Esophagus squamous epithelium (tissue), 5 donors: Measurements from ENCODE around the gene KCNK7. TPM values are rescaled to one million over a fixed set of nuclear protein-coding genes. Genes with fewer than 3 reads are reported as not detected.

Experiments used
- DNase-seq: peaks from one replicate; lab custom pipeline; 2025; lab: John Stamatoyannopoulos, UW
- H3K27ac ChIP-seq, 4 donors: fragments of 200-600 bp; sonication (generic); one replicate each; pipeline ENCODE4 v1.5.1; 2016 to 2019; ENCODE audit warnings: mild to moderate bottlenecking in 1 of 4
- H3K27me3 ChIP-seq, 4 donors: fragments of 200-600 bp; sonication (generic); 1 replicate in 3 of 4; 2 replicates in 1 of 4; pipeline versions ENCODE4 v1.5.1 to v1.6.0; 2017 to 2021; ENCODE audit warnings: antibody characterized with exemption in 1 of 4
- H3K36me3 ChIP-seq, 3 donors: fragments of 200-600 bp; sonication (generic); one replicate each; pipeline ENCODE4 v1.5.1; 2016 to 2019
- H3K4me1 ChIP-seq, 3 donors: fragments of 200-600 bp; sonication (generic); one replicate each; pipeline ENCODE4 v1.5.1; 2017 to 2019
- H3K4me3 ChIP-seq, 4 donors: fragments of 200-600 bp; sonication (generic); 1 replicate in 3 of 4; 2 replicates in 1 of 4; pipeline ENCODE4 v1.5.1; 2016 to 2019; ENCODE audit warnings: mild to moderate bottlenecking in 2 of 4, moderate library complexity in 1 of 4
- H3K9me3 ChIP-seq, 3 donors: fragments of 200-600 bp; sonication (generic); one replicate each; pipeline ENCODE4 v1.5.1; 2016 to 2019
- POLR2A ChIP-seq, 4 donors: fragments of 450-650 bp; IDR thresholded peaks; one replicate each; pipeline ENCODE4 v1.6.1; 2017; ENCODE audit warnings: antibody characterized with exemption in 4 of 4, mild to moderate bottlenecking in 4 of 4, moderate library complexity in 3 of 4
- WGBS, 2 donors: methylation state at CpG; one replicate each; pipeline ENCODE4 v1.1.5; 2018; 5-methylcytosine and 5-hydroxymethylcytosine counted together
- intact Hi-C: fragments of 100-400 bp; cut with DNase I; formaldehyde crosslinking; loops from one replicate; pipeline ENCODE4 v1.15.0; 2022
- total RNA-seq, 4 donors: library from RNA; depleted of rRNA; stranded (reverse); fragments of >200 nt; gene quantifications; one replicate each; pipeline ENCODE4 v1.1.0, GENCODE V29; 2016
- TF ChIP-seq, protein P1 (sequence below), 6 experiments: fragments of 450-650 bp in 4 of 6; fragments of 200-600 bp in 2 of 6; sonication (generic) in 2 of 6; IDR thresholded peaks; one replicate each; pipeline ENCODE4 v1.5.1; 2016 to 2019; ENCODE audit warnings: antibody characterized with exemption in 6 of 6, mild to moderate bottlenecking in 4 of 6, moderate library complexity in 4 of 6
- donor health status: DM: yes; HTN: yes; CAD: no.

Gene KCNK7
- total RNA-seq, 4 donors from 2014 or later = 5.5 to 22.5 (median 15.2) TPM

DNA sequence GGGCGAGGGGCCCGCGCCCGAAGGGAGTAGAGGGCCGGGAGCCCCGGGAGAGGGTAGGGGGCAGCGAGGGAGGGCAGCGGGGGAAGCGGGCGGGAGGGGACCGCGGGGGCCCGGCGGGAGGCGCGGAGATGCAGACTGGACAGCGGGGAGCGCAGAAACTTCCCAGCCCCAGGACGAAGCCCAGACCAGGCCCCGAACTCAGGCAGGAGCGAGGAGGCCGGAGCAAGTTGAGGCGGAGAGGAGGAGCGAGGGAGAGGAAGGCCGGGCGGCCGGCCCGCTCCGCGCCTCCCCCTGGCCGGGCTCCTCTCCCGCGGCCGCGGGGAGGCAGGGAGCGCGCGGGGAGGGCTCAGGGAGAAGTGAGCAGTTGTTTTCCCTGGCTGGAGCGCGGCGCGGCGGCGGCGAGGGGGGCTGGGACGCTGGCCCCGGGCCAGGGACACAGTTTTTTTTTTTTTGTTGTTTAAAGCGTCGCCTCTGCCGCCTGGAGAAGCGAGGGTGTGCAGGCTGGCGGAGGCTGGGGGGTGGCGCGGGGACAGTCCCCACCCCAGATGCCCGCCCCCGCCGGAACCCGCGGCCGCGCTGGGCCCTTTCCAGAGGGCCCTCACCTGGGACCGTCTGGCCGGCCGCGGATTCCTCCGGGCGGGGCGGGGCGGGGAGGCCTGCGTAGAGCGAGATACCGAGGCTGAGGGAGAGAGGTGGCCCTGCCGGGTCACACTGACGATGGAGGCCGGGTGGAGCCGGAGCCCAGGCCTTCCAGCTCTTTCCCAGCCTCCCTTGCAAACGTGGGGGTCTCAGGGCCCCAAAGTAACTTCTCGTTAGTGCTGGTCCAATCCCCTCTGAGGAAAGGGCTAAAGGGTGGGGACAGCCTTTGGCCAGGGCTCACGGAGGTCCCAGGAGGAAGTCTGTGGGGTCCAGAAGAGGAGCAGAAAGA, 37.3 kb downstream of the KCNK7 start, which contains the start of gene LTBP3:
Gene LTBP3 (minus strand): TSS at position 358 of the 928 bp plus-strand sequence. CDS start 400 bp downstream, outside the sequence.
- Histone ChIP-seq H3K9me3 (no peaks in the 10 kb centered on the region), H3K4me1 (peaks cover 58 to 80% (median 59%) of the 10 kb centered on the region in 3 donors), H3K27me3 (no peaks in the 10 kb centered on the region), H3K36me3 (peaks cover 0 to 10% (median 0%) of the 10 kb centered on the region in 3 donors), H3K27ac (peak within 1 kb of the TSS; percentile 78 to 95 (median 92)), H3K4me3 (peak within 1 kb of the TSS; percentile 46 to 83 (median 63))
- WGBS, 2 donors = 1 to 3% methylated on average over 18 to 22 of the region's 79 CpGs
- TF ChIP-seq, protein P1, sequence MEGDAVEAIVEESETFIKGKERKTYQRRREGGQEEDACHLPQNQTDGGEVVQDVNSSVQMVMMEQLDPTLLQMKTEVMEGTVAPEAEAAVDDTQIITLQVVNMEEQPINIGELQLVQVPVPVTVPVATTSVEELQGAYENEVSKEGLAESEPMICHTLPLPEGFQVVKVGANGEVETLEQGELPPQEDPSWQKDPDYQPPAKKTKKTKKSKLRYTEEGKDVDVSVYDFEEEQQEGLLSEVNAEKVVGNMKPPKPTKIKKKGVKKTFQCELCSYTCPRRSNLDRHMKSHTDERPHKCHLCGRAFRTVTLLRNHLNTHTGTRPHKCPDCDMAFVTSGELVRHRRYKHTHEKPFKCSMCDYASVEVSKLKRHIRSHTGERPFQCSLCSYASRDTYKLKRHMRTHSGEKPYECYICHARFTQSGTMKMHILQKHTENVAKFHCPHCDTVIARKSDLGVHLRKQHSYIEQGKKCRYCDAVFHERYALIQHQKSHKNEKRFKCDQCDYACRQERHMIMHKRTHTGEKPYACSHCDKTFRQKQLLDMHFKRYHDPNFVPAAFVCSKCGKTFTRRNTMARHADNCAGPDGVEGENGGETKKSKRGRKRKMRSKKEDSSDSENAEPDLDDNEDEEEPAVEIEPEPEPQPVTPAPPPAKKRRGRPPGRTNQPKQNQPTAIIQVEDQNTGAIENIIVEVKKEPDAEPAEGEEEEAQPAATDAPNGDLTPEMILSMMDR (IDR thresholded peaks at IDR 0.05) = peak in 1 of 6 experiments; percentile 5
- peak in 2 of 4 donors; percentile 19 to 51 for TF ChIP-seq POLR2A (IDR thresholded peaks at IDR 0.05)
- DNase-seq = no peak
- intact Hi-C loops = no loop called here

DNA sequence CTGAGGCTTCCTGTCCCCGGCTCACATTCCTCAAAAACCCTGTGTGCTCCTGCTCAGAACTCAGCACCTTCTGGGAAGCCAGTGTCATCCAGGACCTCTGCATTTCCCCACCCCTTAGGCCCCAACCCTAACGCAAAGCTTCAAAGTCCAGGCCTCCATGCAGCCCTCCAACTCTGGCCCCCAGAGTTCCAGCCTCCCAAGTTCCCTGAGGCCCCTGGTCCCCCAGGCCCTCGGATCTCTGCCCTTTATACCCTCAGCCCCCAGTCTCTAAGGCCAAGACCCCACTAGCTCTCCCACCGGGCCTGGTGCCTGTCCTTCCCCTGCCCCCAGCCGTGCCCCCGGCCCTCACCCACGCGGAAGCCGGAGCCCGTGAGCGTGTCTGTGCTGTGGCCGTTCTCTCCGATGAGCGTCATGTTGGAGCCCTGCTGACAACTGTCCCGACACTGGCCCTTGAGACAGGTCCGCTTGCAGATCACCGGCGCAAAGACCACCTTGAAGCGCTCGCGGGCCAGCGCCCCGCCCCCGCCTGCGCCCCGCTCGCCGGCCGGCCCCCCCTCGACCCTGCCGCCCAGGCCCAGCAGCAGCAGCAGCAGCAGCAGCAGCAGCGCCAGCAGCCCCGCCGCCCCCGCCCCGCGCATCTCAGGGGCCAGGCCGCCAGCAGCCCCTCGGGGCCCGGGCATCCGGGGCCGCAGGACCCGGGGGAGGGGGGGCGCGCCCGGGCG, 38.2 kb downstream of the KCNK7 start:
- no peak for TF ChIP-seq POLR2A (IDR thresholded peaks at IDR 0.05)
- TF ChIP-seq, protein P1 (IDR thresholded peaks at IDR 0.05) = no peak
- WGBS, 2 donors = 8 to 26% methylated on average over 3 to 7 of the region's 47 CpGs
- Histone ChIP-seq H3K36me3 (peaks cover 0 to 18% (median 0%) of the 10 kb centered on the region in 3 donors), H3K4me1 (peaks cover 58 to 87% (median 62%) of the 10 kb centered on the region in 3 donors), H3K9me3 (no peaks in the 10 kb centered on the region), H3K27ac (peak overlapping the region; percentile 78 to 95 (median 92)), H3K27me3 (no peaks in the 10 kb centered on the region), H3K4me3 (peak overlapping the region; percentile 46 to 83 (median 63))
- no peak for DNase-seq
- intact Hi-C loops = no loop called here

DNA sequence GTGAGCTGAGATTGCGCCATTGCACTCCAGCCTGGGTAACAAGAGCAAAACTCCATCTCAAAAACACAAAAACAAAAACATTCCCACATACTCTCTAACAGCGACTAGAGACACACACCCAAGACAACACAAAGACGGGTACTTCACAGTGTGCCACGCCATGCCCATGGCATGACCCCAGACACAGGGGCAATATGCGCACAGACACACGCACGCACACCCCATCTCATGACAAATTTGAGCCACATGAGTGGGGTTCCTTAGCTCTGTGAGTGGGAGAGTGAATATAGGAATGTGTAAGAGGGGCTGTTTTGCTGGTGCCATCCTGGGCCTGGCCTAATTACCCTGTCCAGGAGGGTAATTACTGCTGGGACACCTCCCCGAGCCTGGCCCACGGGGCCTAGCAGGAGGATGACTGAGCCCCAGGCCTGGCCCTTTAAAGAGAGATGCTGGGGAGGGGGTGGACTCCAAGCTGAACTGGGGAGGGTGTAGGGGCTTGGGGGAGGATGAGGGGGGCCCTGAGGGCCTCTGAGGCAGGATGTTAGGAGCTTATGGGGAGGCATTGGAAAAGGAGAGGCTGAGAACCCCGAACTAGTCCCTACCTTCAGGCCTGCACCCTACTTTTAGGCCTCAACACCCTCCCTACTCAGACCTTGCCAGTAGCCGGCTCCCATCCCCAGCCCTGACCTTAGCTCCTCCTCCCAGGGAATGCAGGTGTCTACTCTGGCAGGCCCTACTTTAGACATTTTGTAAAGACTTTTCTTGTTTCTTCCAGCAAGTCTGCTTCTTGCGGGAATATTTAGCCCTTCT, 38.9 kb downstream of the KCNK7 start:
- no peak for TF ChIP-seq POLR2A (IDR thresholded peaks at IDR 0.05)
- TF ChIP-seq, protein P1 (IDR thresholded peaks at IDR 0.05) = no peak
- intact Hi-C loops = no loop called here
- Histone ChIP-seq H3K4me1 (peaks cover 58 to 95% (median 65%) of the 10 kb centered on the region in 3 donors), H3K27ac (peak overlapping the region; percentile 78 to 95 (median 92)), H3K9me3 (no peaks in the 10 kb centered on the region), H3K27me3 (no peaks in the 10 kb centered on the region), H3K4me3 (peak overlapping the region; percentile 46 to 83 (median 63)), H3K36me3 (peaks cover 0 to 22% (median 0%) of the 10 kb centered on the region in 3 donors)
- 75% methylated on average over 10 to 12 of the region's 12 CpGs for WGBS, 2 donors
- no peak for DNase-seq

DNA sequence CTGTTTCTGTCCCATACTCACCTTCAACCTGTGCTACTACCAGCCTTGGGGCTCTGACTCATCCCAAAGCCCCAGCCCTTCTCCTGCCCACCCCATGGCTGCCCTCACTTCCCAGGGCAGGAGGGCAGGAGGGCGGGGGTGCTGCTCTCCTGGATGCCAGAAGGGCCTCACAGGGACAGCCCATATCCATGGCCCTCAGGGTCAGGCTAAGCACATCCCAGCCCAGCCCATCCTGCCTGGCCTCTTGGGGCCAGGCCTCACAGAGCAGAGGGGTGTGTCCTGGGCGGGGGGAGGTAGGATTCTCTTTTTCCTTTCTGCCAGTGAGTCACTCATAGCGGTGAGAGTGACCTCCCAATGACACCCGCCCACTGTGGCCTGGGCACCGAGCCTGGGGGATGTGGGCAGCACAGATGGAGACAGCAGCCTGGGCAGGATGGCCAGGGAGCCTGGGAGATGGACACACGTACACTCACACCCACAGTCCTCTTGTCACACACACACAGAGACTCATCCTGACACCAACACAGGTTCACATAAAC, 39.8 kb downstream of the KCNK7 start:
- TF ChIP-seq POLR2A (IDR thresholded peaks at IDR 0.05) = no peak
- TF ChIP-seq, protein P1 (IDR thresholded peaks at IDR 0.05) = no peak
- intact Hi-C loops = no loop called here
- Histone ChIP-seq H3K4me3 (peak overlapping the region in 1 of 4 donors; percentile 10), H3K36me3 (peaks cover 0 to 31% (median 0%) of the 10 kb centered on the region in 3 donors), H3K27ac (peak overlapping the region; percentile 16 to 95 (median 92)), H3K27me3 (no peaks in the 10 kb centered on the region), H3K4me1 (peaks cover 54 to 99% (median 69%) of the 10 kb centered on the region in 3 donors), H3K9me3 (no peaks in the 10 kb centered on the region)
- WGBS, 2 donors = 67% methylated on average over 1 of the region's 6 CpGs; no CpG with 5 or more reads in 1 of the 2 donors
- DNase-seq = no peak
